ENCODE results near the gene ASB7.

GRCh38 chr15:100695048-100695447, 92.7 kb downstream of the ASB7 start:
- TF ChIP-seq CTCF (IDR thresholded peaks at IDR 0.05) = no peak
- no peak for TF ChIP-seq POLR2A (IDR thresholded peaks at IDR 0.05)

All from transverse colon (tissue), 3 donors.